H7 (cell line): ENCODE data around the gene PDE9A. TPM values are rescaled to one million over a fixed set of nuclear protein-coding genes. Genes with fewer than 3 reads are reported as not detected.

Experiments
- DNase-seq: peaks from one replicate; pipeline ENCODE4 v3.0.0; 2012
- H3K27me3 ChIP-seq: 2 replicates; pipeline ENCODE4 v1.6.0; 2011; ENCODE audit warnings: mild to moderate bottlenecking, low read length; ENCODE audit not compliant: control insufficient read depth, insufficient read depth
- H3K36me3 ChIP-seq: replicated peaks from 2 replicates; pipeline ENCODE4 v1.5.1; 2011; ENCODE audit warnings: low read length; ENCODE audit not compliant: control insufficient read depth, insufficient read depth
- H3K4me3 ChIP-seq: 2 replicates; pipeline ENCODE4 v1.5.1; 2011; ENCODE audit warnings: low read depth, mild to moderate bottlenecking, control low read depth, low read length, moderate library complexity; ENCODE audit not compliant: insufficient read depth
- total RNA-seq: library from RNA; depleted of rRNA; stranded (reverse); fragments of >200 nt; shearing (Covaris generic); gene quantifications from 2 replicates; pipeline ENCODE4 v1.2.3, GENCODE V29; 2014

Gene PDE9A
- total RNA-seq, 1 experiment from 2014 or later, result 37.9 TPM

GRCh38 chr21:42777064-42777756 is 123.8 kb downstream of the PDE9A start:
- Histone ChIP-seq H3K4me3 (no peak overlapping the region), H3K36me3 (peaks cover 4% of the 10 kb centered on the region), H3K27me3 (peaks cover 8% of the 10 kb centered on the region)
- peak; percentile 62 for DNase-seq

DNA sequence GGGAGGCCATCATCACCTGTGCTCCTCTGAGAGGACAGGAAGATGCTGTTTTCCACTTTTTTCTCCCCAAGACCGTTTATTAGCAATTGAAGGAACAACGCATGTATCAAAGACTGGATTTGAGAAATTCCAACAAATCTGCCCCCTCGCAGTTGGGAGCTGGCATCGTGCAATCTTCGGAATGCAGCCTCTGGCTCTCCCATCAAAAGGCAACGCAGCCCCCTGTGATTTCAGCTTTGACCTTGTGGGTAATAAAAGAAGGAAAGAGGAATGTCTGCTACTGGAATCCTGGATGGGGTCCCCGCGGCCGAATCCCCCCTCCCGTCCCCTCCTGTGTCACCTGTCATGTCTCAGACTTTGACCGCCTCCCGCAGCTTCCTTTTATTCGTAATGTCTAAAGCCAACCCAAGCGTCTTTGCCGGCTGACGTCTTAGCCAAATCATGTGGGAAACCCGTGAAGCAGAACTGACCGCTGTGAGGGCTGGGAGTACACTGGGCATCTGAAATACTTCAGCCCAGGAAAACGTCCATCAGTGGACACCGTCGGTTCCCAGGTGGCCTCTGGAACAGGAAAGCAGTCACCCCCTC is 124.4 kb downstream of the PDE9A start:
- H3K4me3 ChIP-seq, result no peak overlapping the region
- H3K27me3 ChIP-seq, result peaks cover 8% of the 10 kb centered on the region
- DNase-seq, result peak; percentile 67
- peaks cover 4% of the 10 kb centered on the region for H3K36me3 ChIP-seq

DNA sequence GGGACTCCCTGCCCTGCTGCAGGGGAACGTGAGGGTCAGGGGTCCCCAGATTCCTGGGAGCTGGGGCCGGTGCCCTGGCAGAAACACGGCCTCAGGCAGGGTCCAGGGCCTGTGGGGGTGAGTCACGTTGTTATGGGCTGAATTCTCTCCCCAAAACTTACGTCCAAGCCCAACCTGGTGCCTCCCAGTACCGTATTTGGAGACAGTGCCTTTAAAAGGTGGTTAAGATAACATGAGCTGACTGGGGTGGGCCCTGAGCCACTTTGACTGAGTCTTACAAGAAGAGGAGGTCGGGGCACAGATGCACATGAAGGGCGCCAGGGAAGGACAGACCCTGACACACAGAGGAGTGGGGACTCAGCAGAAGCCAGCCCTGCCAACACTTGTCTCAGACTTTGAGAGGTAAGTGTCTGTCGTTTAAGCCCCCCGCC is 126.0 kb downstream of the PDE9A start:
- Histone ChIP-seq H3K36me3 (peaks cover 2% of the 10 kb centered on the region; the same call in 1 of the 2 replicates), H3K4me3 (no peak overlapping the region), H3K27me3 (peaks cover 8% of the 10 kb centered on the region)
- DNase-seq, result peak; percentile 64

- H3K4me3 ChIP-seq, result no peak overlapping the region; the same call in 1 of the 2 replicates
- peak; percentile 48 for DNase-seq
- H3K36me3 ChIP-seq, result peaks cover 1% of the 10 kb centered on the region; the same call in 1 of the 2 replicates
- H3K27me3 ChIP-seq, result peaks cover 8% of the 10 kb centered on the region
Observed at GRCh38 chr21:42780617-42781016, 127.2 kb downstream of the PDE9A start.

DNA sequence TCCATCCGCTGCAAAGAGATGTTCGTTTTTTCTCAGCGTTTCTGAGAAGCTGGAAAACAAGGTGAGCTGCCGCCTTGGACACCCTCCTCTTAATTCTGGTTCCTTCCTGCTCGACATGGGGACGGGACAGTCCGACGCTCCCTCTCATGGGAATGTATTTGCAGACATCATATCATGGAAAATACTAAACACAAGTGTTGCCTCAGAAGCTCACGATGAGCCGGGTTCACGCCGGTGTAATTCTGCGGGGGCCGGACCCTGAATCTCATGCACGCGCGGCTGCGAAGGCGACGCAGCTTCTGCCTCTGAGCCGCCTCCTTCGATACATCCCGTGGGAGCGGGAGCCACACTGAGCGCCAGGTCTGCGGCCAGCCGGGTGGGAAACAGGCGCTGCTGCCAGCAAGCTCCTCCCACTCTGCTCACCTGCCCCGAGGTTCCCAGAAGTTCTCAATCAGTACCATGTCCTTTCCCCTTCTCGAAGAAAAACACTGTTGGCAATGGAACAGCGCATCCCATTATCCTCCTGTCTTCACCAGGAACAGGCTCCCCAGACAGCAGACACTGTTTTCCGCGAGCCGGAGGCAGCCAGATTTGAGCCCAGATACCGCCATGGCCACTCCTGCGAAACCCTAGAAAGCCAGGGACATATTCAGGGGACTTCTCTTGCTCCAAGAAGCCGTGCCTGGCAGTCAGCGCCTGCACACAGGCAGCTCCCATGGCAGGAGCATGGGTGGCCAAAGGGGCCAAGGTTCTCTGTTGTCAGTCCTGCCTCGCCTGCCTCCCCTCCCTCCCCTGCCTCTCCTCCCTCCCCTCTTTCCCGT is 127.9 kb downstream of the PDE9A start:
- no peaks in the 10 kb centered on the region for H3K36me3 ChIP-seq
- peak; percentile 86 for DNase-seq
- H3K27me3 ChIP-seq, result peaks cover 8% of the 10 kb centered on the region
- peak overlapping the region; percentile 46 for H3K4me3 ChIP-seq

- DNase-seq, result peak; percentile 50
- peak overlapping the region; percentile 46; the same call in 1 of the 2 replicates for H3K4me3 ChIP-seq
- no peaks in the 10 kb centered on the region for H3K36me3 ChIP-seq
- H3K27me3 ChIP-seq, result peaks cover 8% of the 10 kb centered on the region
Observed at GRCh38 chr21:42781971-42782722, 128.7 kb downstream of the PDE9A start.

DNA sequence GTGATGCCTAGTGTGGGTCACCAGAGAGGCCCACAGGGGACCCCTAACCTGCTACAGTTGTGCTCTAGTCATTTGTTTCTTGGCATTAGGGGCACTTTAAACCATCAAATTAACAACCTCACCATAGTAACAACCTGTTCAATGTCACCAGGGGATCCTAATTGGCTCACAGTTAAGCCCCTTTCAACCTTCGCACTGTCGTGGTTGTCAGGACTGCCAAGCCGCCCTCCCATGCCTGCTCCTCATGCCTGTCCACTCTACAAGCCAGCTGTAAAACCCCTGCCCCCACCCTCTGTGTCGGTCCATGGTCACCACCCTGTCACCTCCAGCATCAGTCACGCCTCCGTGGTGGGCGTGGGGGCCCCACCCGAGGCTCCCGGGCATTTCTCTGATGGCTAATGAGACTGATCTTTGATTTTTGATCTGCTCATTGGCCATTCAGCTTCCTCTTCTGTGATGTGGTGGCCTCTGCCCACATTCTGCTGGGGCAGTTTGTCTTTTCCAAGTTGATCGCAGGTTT is 129.4 kb downstream of the PDE9A start:
- Histone ChIP-seq H3K36me3 (no peaks in the 10 kb centered on the region), H3K27me3 (peaks cover 8% of the 10 kb centered on the region), H3K4me3 (no peak overlapping the region)
- DNase-seq, result peak; percentile 56

DNA sequence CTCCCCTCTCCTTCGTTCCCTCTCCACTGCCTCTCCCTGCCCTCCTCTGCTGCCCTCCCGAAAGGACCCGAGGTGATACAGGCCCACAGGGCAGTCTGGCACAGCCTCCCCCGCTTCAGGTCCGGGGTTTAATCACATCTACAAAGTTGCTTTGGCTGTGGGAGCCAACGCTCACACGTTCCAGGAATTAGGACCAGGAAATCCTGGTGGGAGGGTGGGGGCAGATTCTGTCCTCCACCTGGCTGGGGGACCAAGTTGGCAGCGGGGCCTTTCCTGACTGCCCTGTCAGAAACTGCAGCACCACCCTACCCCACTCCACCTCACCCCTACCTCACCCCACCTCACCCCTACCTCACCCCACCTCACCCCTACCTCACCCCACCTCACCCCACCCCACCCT is 130.9 kb downstream of the PDE9A start:
- no peak overlapping the region for H3K4me3 ChIP-seq
- no peaks in the 10 kb centered on the region for H3K36me3 ChIP-seq
- peaks cover 8% of the 10 kb centered on the region for H3K27me3 ChIP-seq
- DNase-seq, result peak; percentile 63

GRCh38 chr21:42784896-42785451 is 131.6 kb downstream of the PDE9A start:
- Histone ChIP-seq H3K27me3 (peaks cover 8% of the 10 kb centered on the region), H3K4me3 (no peak overlapping the region), H3K36me3 (no peaks in the 10 kb centered on the region)
- peak; percentile 49 for DNase-seq

- Histone ChIP-seq H3K4me3 (no peak overlapping the region), H3K36me3 (no peaks in the 10 kb centered on the region), H3K27me3 (peaks cover 3% of the 10 kb centered on the region)
- peak; percentile 46 for DNase-seq
Observed at GRCh38 chr21:42785666-42786427, 132.4 kb downstream of the PDE9A start.

DNA sequence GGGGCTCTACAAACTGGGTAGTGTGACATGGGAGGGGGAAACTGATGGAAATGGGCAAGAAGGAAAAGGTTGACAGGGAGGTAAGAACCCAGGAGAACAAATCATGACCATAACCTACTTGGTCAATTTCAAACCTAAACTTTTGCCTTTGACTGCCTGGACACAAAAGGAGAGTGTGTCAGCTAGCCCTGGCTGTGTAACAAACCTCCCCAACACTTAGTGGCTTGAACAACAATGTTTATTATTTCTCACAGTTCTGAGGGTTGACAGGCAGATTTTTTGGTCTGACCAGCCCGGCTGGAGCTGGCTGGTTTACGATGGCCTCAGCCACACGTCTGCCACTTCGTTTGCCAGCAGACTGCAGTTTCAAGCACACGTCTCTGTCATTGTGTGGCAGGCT is 133.5 kb downstream of the PDE9A start:
- Histone ChIP-seq H3K36me3 (no peaks in the 10 kb centered on the region; the same call in 1 of the 2 replicates), H3K27me3 (no peaks in the 10 kb centered on the region)

DNA sequence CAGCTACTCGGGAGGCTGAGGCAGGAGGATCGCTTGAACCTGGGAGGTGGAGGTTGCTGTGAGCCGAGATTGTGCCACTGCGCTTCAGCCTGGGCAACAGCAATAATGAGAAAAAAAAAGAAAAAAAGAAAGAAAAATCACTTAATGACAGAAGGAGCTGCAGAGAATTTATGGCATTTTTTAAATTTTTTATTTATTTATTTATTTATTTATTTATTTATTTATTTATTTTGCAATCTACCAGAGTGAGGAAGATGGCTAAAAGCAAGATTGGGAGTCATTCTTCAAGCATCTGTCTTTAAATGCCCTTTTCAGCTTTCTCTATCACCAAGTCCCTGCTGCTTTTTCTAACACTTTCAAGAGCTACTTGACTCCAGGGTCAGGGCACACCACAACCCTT is 134.2 kb downstream of the PDE9A start:
- no peaks in the 10 kb centered on the region for H3K27me3 ChIP-seq
- H3K36me3 ChIP-seq, result no peaks in the 10 kb centered on the region; the same call in 1 of the 2 replicates
- H3K4me3 ChIP-seq, result no peak overlapping the region
- DNase-seq, result peak; percentile 2

More for the DNA sequence above, 133.5 kb downstream of the PDE9A start:
- no peak for DNase-seq
- no peak overlapping the region for H3K4me3 ChIP-seq

DNA sequence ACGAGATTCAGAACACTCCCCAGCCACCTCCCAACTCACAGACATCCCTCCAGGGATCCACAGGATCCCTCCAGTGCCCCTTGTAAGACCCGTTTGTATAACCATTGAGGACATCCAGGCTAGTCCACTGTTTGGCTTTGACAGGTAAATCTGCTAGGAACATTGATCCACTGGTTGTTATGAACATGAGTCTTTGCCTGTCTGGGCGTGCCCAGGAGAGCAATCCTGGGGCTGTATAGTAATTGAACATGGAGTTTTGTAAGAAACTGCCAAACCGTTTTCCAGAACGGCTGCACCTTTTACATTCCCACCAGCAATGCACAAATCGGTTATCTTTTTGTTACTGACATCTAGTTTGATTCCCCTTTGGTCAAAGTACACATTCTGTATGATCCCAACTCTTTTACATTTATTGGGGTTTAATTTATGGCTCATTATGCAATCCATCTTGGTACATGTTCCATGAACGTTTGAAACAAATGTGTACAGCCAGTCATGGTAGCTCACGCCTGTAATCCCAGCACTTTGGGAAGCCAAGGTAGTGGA is 137.2 kb downstream of the PDE9A start:
- H3K4me3 ChIP-seq, result no peak overlapping the region
- H3K36me3 ChIP-seq, result no peaks in the 10 kb centered on the region; the same call in 1 of the 2 replicates
- H3K27me3 ChIP-seq, result no peaks in the 10 kb centered on the region
- peak; percentile 12 for DNase-seq
